HepG2 (cell line): ENCODE data around the gene PKMYT1. TPM values are rescaled to one million over a fixed set of nuclear protein-coding genes. Genes with fewer than 3 reads are reported as not detected.

ENCODE experiments used
- ATF7 ChIP-seq, 2 experiments: fragments of 450-650 bp in 1 of 2; sonication (generic) in 1 of 2; formaldehyde crosslinking in 1 of 2; IDR thresholded peaks; 2 replicates each; pipeline versions ENCODE4 v1.4.0 to v1.6.1; 2016 to 2020; ENCODE audit warnings: antibody characterized with exemption in 1 of 2, mild to moderate bottlenecking in 1 of 2, missing genetic modification reagents in 1 of 2
- ATF7-NPFF ChIP-seq: sonication (generic); formaldehyde crosslinking; IDR thresholded peaks from 2 replicates; pipeline ENCODE4 v1.8.1; 2023; ENCODE audit warnings: mild to moderate bottlenecking, low read depth, missing genetic modification reagents, moderate library complexity
- DNMT3B ChIP-seq: conservative IDR thresholded peaks from 2 replicates; pipeline ENCODE4 v1.6.1; 2016; ENCODE audit warnings: missing biosample characterization, control low read depth
- HMG20B ChIP-seq: conservative IDR thresholded peaks from 2 replicates; pipeline ENCODE4 v1.6.1; 2016; ENCODE audit warnings: missing genetic modification reagents, missing compliant biosample characterization
- SIN3A ChIP-seq: IDR thresholded peaks from 2 replicates; pipeline ENCODE4 v1.6.1; 2011; ENCODE audit warnings: low read depth, mild to moderate bottlenecking, control low read depth, low read length, borderline replicate concordance
- SIX1 ChIP-seq: sonication (generic); formaldehyde crosslinking; IDR thresholded peaks from 2 replicates; pipeline ENCODE4 v1.4.0; 2020; ENCODE audit warnings: missing genetic modification reagents, borderline replicate concordance
- SRF ChIP-seq: IDR thresholded peaks from 2 replicates; pipeline ENCODE4 v1.6.1; 2011; ENCODE audit warnings: mild to moderate bottlenecking, low read depth, low read length, moderate library complexity
- SRSF4 ChIP-seq: fragments of 200-400 bp; formaldehyde crosslinking; IDR thresholded peaks from one replicate; pipeline ENCODE4 v1.6.1; 2018; ENCODE audit warnings: mild to moderate bottlenecking, low read depth, low read length, moderate library complexity; ENCODE audit not compliant: poor library complexity, severe bottlenecking
- TCF12 ChIP-seq, 2 experiments: fragments of 450-650 bp in 1 of 2; sonication (generic) in 1 of 2; formaldehyde crosslinking in 1 of 2; IDR thresholded peaks; 2 replicates each; pipeline versions ENCODE4 v1.6.1 to v1.8.0; 2017 to 2022; ENCODE audit warnings: antibody characterized with exemption in 1 of 2, mild to moderate bottlenecking in 1 of 2, missing genetic modification reagents in 1 of 2, moderate library complexity in 1 of 2
- ZBTB42 ChIP-seq: sonication (generic); formaldehyde crosslinking; IDR thresholded peaks from 2 replicates; pipeline ENCODE4 v1.5.0; 2020; ENCODE audit warnings: mild to moderate bottlenecking, missing genetic modification reagents
- ZFP36L2 ChIP-seq: sonication (generic); formaldehyde crosslinking; IDR thresholded peaks from 2 replicates; pipeline ENCODE4 v1.4.0; 2020; ENCODE audit warnings: missing genetic modification reagents
- ZMAT3 ChIP-seq: sonication (generic); formaldehyde crosslinking; conservative IDR thresholded peaks from 2 replicates; pipeline ENCODE4 v1.7.0; 2021; ENCODE audit warnings: missing genetic modification reagents
- ZNF30 ChIP-seq: sonication (generic); formaldehyde crosslinking; IDR thresholded peaks from 2 replicates; pipeline ENCODE4 v1.5.0; 2020; ENCODE audit warnings: mild to moderate bottlenecking, missing genetic modification reagents
- ZNF354B ChIP-seq: sonication (generic); formaldehyde crosslinking; IDR thresholded peaks from 2 replicates; pipeline ENCODE4 v1.8.0; 2022; ENCODE audit warnings: mild to moderate bottlenecking, missing genetic modification reagents
- ZNF761 ChIP-seq: sonication (generic); formaldehyde crosslinking; conservative IDR thresholded peaks from 2 replicates; pipeline ENCODE4 v1.4.0; 2020; ENCODE audit warnings: mild to moderate bottlenecking, missing genetic modification reagents
- ZNF766 ChIP-seq: sonication (generic); formaldehyde crosslinking; IDR thresholded peaks from 2 replicates; pipeline ENCODE4 v1.5.0; 2020; ENCODE audit warnings: missing genetic modification reagents, borderline replicate concordance
- polyA plus RNA-seq, 8 experiments: library from polyadenylated mRNA; depleted of rRNA in 3 of 8; stranded (reverse) in 7 of 8; unstranded in 1 of 8; fragments of >200 nt; fragmentation: Illumina TruSeq in 4 of 8; extraction: Trizol in 4 of 8; gene quantifications; 2 replicates each; pipeline versions ENCODE4 v1.2.1 to v1.2.3, GENCODE V29; 2011 to 2016; ENCODE audit warnings: low read depth in 4 of 8, missing spikeins in 1 of 8, mixed read lengths in 1 of 8; ENCODE audit not compliant: insufficient read depth in 1 of 8
- total RNA-seq, 5 experiments: library from RNA; depleted of rRNA; stranded (reverse); fragments of >200 nt; fragmentation: Illumina TruSeq; extraction: Trizol; gene quantifications; 2 replicates each; pipeline ENCODE4 v1.2.3, GENCODE V29; 2016; ENCODE audit warnings: low read depth in 1 of 5
- TF ChIP-seq, protein P1 (sequence below): sonication (generic); formaldehyde crosslinking; conservative IDR thresholded peaks from 2 replicates; pipeline ENCODE4 v1.8.0; 2022; ENCODE audit warnings: mild to moderate bottlenecking, moderate library complexity, missing genetic modification reagents
- TF ChIP-seq, protein P2 (sequence below): sonication (generic); formaldehyde crosslinking; conservative IDR thresholded peaks from 2 replicates; pipeline ENCODE4 v1.4.0; 2020; ENCODE audit warnings: missing genetic modification reagents
- TF ChIP-seq, protein P3 (sequence below): IDR thresholded peaks from 2 replicates; pipeline ENCODE4 v1.6.1; 2012; ENCODE audit warnings: low read depth, low read length, improper control_type of control experiment
- TF ChIP-seq, protein P4 (sequence below): sonication (generic); formaldehyde crosslinking; IDR thresholded peaks from 2 replicates; pipeline ENCODE4 v1.9.0; 2021; ENCODE audit warnings: missing genetic modification reagents, borderline replicate concordance

The PKMYT1 gene
- total and polyA plus RNA-seq, 2 of the 13 experiments (the other 11 are each of a cell fraction or from before 2014, with no cell fraction given) = 7.0 to 27.8 TPM

DNA sequence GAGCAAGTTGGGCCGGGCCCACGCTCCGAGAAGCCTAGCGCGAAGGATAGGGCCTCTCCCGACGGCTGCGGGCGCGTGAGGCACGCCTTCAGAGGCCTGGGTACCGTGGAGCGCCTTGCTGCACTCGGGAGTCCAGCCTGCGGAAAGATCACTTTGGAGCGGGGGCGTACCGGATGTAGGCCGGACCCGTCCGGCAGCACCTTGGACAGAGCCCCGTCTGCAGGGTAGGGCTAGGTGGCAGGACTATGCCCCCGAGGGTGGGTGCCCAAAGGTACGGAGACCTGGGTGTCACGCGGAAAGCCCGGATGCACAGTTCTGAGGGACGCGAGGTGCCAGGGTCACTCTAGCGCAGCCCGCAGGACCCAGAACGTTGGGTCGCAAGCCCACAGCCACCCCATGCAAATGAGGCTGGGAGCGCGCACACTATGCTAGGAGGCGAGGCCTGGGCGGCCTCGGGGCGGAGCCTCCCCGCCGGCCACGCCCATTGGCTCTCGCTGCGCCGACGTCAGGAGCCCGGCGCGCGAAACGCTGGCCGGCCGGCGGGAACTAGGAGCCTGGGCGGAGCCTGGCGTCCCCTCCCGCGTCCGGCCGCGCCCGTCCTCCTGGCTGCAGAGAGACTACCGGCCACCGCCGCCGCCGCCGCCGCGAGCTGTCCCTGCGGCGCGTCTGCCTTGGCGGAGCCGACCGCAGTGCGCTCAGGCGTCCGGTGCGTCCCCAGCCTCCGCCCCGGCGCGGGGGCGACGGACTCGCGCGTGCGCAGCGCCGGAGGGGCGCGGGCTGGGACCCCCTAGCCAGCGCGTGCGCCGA lies 11.3 kb downstream of the PKMYT1 start, which contains the start of gene PAQR4 (continued):
- TF ChIP-seq, protein P1, sequence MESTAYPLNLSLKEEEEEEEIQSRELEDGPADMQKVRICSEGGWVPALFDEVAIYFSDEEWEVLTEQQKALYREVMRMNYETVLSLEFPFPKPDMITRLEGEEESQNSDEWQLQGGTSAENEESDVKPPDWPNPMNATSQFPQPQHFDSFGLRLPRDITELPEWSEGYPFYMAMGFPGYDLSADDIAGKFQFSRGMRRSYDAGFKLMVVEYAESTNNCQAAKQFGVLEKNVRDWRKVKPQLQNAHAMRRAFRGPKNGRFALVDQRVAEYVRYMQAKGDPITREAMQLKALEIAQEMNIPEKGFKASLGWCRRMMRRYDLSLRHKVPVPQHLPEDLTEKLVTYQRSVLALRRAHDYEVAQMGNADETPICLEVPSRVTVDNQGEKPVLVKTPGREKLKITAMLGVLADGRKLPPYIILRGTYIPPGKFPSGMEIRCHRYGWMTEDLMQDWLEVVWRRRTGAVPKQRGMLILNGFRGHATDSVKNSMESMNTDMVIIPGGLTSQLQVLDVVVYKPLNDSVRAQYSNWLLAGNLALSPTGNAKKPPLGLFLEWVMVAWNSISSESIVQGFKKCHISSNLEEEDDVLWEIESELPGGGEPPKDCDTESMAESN (CRISPR knock-in tag) = peak; percentile 96
- TF ChIP-seq ZBTB42 (CRISPR knock-in tag) = peak; percentile 94
- peak; percentile 77; the same call in 1 of the 2 replicates for TF ChIP-seq ZNF766 (CRISPR knock-in tag)
- peak; percentile 98 for TF ChIP-seq ATF7-NPFF (CRISPR knock-in tag)
- peak; percentile 96; the same call in 1 of the 2 replicates for TF ChIP-seq ZFP36L2 (CRISPR knock-in tag)
- peak; percentile 98 for TF ChIP-seq SIN3A
- TF ChIP-seq ZNF761 (CRISPR knock-in tag) = peak; percentile 94
- TF ChIP-seq, protein P2, sequence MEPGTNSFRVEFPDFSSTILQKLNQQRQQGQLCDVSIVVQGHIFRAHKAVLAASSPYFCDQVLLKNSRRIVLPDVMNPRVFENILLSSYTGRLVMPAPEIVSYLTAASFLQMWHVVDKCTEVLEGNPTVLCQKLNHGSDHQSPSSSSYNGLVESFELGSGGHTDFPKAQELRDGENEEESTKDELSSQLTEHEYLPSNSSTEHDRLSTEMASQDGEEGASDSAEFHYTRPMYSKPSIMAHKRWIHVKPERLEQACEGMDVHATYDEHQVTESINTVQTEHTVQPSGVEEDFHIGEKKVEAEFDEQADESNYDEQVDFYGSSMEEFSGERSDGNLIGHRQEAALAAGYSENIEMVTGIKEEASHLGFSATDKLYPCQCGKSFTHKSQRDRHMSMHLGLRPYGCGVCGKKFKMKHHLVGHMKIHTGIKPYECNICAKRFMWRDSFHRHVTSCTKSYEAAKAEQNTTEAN = peak; percentile 92
- no peak for TF ChIP-seq SRF
- no peak for TF ChIP-seq TCF12 (IDR thresholded peaks at IDR 0.05)
- TF ChIP-seq TCF12 (CRISPR knock-in tag; IDR thresholded peaks at IDR 0.05) = peak; percentile 74; the same call in 1 of the 2 replicates
- TF ChIP-seq ZMAT3 (CRISPR knock-in tag) = peak; percentile 95
- TF ChIP-seq ZNF354B = 0 out of 2 replicates have a peak, but pooled peaks have one; percentile 53
- TF ChIP-seq SIX1 (CRISPR knock-in tag) = peak; percentile 53; the same call in 1 of the 2 replicates
- TF ChIP-seq ZNF30 = peak; percentile 93
- peak; percentile 85; the same call in 1 of the 2 replicates for TF ChIP-seq DNMT3B (CRISPR knock-in tag)
- TF ChIP-seq, protein P3, sequence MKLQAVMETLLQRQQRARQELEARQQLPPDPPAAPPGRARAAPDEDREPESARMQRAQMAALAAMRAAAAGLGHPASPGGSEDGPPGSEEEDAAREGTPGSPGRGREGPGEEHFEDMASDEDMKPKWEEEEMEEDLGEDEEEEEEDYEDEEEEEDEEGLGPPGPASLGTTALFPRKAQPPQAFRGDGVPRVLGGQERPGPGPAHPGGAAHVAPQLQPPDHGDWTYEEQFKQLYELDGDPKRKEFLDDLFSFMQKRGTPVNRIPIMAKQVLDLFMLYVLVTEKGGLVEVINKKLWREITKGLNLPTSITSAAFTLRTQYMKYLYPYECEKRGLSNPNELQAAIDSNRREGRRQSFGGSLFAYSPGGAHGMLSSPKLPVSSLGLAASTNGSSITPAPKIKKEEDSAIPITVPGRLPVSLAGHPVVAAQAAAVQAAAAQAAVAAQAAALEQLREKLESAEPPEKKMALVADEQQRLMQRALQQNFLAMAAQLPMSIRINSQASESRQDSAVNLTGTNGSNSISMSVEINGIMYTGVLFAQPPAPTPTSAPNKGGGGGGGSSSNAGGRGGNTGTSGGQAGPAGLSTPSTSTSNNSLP = no peak
- TF ChIP-seq HMG20B (CRISPR knock-in tag) = peak; percentile 76
- no peak; the same call in 1 of the 2 replicates for TF ChIP-seq ATF7 (IDR thresholded peaks at IDR 0.05)
- TF ChIP-seq ATF7 (CRISPR knock-in tag; IDR thresholded peaks at IDR 0.05) = peak; percentile 67
- TF ChIP-seq, protein P4, sequence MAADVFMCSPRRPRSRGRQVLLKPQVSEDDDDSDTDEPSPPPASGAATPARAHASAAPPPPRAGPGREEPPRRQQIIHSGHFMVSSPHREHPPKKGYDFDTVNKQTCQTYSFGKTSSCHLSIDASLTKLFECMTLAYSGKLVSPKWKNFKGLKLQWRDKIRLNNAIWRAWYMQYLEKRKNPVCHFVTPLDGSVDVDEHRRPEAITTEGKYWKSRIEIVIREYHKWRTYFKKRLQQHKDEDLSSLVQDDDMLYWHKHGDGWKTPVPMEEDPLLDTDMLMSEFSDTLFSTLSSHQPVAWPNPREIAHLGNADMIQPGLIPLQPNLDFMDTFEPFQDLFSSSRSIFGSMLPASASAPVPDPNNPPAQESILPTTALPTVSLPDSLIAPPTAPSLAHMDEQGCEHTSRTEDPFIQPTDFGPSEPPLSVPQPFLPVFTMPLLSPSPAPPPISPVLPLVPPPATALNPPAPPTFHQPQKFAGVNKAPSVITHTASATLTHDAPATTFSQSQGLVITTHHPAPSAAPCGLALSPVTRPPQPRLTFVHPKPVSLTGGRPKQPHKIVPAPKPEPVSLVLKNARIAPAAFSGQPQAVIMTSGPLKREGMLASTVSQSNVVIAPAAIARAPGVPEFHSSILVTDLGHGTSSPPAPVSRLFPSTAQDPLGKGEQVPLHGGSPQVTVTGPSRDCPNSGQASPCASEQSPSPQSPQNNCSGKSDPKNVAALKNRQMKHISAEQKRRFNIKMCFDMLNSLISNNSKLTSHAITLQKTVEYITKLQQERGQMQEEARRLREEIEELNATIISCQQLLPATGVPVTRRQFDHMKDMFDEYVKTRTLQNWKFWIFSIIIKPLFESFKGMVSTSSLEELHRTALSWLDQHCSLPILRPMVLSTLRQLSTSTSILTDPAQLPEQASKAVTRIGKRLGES (CRISPR knock-in tag) = peak; percentile 81; the same call in 1 of the 2 replicates
- no peak for TF ChIP-seq SRSF4
